ENCODE results near the gene SMARCC1. TPM values are rescaled to one million over a fixed set of nuclear protein-coding genes. Genes with fewer than 3 reads are reported as not detected.

Gene SMARCC1
- total and polyA plus RNA-seq, 2 experiments from 2014 or later: 35.5 to 38.2 TPM

DNA sequence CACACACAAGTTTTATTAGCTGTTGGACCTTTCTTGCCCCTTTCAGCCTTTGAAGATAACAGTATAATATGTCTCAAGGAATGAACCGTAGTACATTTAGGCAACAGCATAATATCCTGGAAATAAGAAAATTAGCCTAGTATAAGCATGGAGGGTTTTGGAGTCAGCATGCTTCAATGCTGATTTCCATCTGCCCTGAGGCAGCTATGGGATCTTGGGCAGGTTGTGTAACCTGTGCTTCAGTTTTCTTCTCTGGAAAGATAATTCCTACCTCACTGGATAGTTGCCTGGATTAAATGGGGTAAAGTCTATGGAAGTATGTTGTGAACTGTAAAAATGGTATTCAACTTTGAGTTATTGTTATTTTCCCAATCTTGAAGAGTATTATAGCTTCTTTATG is 22.9 kb upstream of the SMARCC1 start:
- Histone ChIP-seq H3K4me3 (no peak overlapping the region), H3K27ac (peak overlapping the region; percentile 98), H3K36me3 (replicated peaks; ENCODE audit: insufficient read depth, low read depth) (no peaks in the 10 kb centered on the region), H3K9me2 (replicated peaks; ENCODE audit: insufficient read depth) (no peaks in the 10 kb centered on the region), H3K79me2 (peaks cover 38% of the 10 kb centered on the region), H3K4me2 (peak overlapping the region; percentile 95), H4K20me1 (ENCODE audit: insufficient read depth, poor library complexity, severe bottlenecking) (no peaks in the 10 kb centered on the region), H3K27me3 (no peaks in the 10 kb centered on the region), H3K4me1 (ENCODE audit: insufficient read depth) (peaks cover 14% of the 10 kb centered on the region), H2AFZ (no peak overlapping the region), H3K9me3 (ENCODE audit: low read depth) (no peaks in the 10 kb centered on the region)
- TF ChIP-seq, protein P1, sequence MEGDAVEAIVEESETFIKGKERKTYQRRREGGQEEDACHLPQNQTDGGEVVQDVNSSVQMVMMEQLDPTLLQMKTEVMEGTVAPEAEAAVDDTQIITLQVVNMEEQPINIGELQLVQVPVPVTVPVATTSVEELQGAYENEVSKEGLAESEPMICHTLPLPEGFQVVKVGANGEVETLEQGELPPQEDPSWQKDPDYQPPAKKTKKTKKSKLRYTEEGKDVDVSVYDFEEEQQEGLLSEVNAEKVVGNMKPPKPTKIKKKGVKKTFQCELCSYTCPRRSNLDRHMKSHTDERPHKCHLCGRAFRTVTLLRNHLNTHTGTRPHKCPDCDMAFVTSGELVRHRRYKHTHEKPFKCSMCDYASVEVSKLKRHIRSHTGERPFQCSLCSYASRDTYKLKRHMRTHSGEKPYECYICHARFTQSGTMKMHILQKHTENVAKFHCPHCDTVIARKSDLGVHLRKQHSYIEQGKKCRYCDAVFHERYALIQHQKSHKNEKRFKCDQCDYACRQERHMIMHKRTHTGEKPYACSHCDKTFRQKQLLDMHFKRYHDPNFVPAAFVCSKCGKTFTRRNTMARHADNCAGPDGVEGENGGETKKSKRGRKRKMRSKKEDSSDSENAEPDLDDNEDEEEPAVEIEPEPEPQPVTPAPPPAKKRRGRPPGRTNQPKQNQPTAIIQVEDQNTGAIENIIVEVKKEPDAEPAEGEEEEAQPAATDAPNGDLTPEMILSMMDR (IDR thresholded peaks at IDR 0.05; ENCODE audit: poor library complexity): no peak
- TF ChIP-seq EZH2 (IDR thresholded peaks at IDR 0.05; ENCODE audit: borderline replicate concordance): no peak
- TF ChIP-seq EZH2phosphoT487 (IDR thresholded peaks at IDR 0.05; ENCODE audit: low read depth, severe bottlenecking, unreplicated experiment): no peak
- no peak for DNase-seq (ENCODE audit: low spot score)
- WGBS (ENCODE audit: low lambda C conversion rate, missing lambda C conversion rate): 82% methylated on average over 1 of the region's 1 CpG

DNA sequence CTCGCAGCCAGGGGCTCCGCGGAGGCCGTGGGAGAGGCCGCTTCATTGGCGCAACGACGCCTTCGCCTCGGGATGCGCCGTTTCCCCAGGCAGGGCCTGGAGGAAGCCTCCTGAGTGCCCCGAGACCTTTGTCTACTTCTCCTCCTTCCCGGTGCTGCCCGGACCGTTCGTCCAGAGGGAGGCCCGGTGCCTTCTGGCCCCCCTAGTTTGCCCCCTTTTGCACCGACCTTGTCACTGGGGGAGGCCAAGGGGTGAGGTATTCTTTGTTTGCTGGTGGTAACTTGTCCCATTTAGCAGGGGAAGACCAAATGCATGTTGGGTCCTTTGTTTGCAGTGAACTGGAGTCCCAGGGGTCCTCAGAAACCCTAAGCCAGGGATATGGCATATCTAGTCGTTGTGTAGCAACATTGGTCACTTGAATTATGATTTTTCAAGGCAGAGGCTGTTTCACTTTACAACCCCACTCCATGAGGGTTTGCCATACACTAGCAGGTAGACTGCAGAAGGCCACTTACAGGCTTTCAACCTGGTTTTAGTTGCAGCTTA is 21.9 kb upstream of the SMARCC1 start:
- TF ChIP-seq EZH2 (IDR thresholded peaks at IDR 0.05; ENCODE audit: borderline replicate concordance) (no peak), EZH2phosphoT487 (IDR thresholded peaks at IDR 0.05; ENCODE audit: low read depth, severe bottlenecking, unreplicated experiment) (no peak)
- TF ChIP-seq, protein P1 (IDR thresholded peaks at IDR 0.05; ENCODE audit: poor library complexity): no peak
- H3K27me3 ChIP-seq: no peaks in the 10 kb centered on the region
- peak overlapping the region; percentile 98 for H3K27ac ChIP-seq
- H3K9me2 ChIP-seq (replicated peaks; ENCODE audit: insufficient read depth): no peaks in the 10 kb centered on the region
- DNase-seq (ENCODE audit: low spot score): no peak
- no peaks in the 10 kb centered on the region for H3K9me3 ChIP-seq (ENCODE audit: low read depth)
- 0% methylated on average over 9 of the region's 20 CpGs for WGBS (ENCODE audit: low lambda C conversion rate, missing lambda C conversion rate)
- peaks cover 38% of the 10 kb centered on the region for H3K79me2 ChIP-seq
- H4K20me1 ChIP-seq (ENCODE audit: insufficient read depth, poor library complexity, severe bottlenecking): no peaks in the 10 kb centered on the region
- H3K4me1 ChIP-seq (ENCODE audit: insufficient read depth): peaks cover 14% of the 10 kb centered on the region
- H3K4me3 ChIP-seq: peak overlapping the region; percentile 87
- H3K4me2 ChIP-seq: peak overlapping the region; percentile 95
- peak overlapping the region; percentile 70 for H2AFZ ChIP-seq
- H3K36me3 ChIP-seq (replicated peaks; ENCODE audit: insufficient read depth, low read depth): no peaks in the 10 kb centered on the region

DNA sequence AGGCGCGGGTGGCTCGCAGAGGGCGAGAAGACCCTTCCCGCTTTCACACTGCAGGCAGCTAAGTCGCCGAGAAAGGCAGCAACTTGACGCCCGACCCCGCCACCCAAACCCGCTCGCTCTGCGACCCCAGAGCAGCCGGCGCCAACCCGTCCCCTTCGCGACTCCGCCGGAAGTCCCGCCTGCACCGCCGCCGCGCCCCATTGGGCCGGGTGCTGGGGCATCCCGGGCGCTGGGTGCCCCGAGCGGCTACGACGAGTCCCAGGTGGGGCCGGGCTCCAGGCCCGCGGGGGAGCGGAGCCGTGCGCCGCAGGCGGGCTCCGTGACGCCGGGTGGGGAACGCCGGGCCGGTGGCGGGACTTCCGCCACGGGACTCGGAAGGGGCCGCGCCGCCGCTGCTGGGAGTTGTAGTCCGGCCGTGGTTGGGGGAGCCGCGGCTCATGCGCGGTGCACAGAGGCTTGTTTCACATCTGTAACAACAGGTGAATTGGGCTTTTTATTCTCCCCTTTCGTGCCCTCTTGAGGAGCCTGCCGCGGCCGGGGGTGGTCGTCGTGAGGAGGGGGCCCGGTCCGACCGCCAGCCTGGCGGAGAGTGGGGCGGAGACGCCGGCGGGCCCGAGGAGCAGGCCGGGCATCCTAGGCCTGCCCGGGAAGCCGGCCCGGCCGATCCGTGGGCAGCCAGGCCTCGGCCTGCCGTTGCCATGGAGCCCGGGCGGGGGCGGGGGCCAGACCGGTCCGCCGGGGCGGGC is 21.2 kb upstream of the SMARCC1 start, which contains the start of gene DHX30:
TSS of gene DHX30 (plus strand) at position 405 of the 746 bp plus-strand sequence. CDS start 7,546 bp downstream, outside the sequence.
- Histone ChIP-seq H3K9me3 (ENCODE audit: low read depth) (no peaks in the 10 kb centered on the region), H3K4me1 (ENCODE audit: insufficient read depth) (peaks cover 14% of the 10 kb centered on the region), H4K20me1 (ENCODE audit: insufficient read depth, poor library complexity, severe bottlenecking) (no peaks in the 10 kb centered on the region), H3K36me3 (replicated peaks; ENCODE audit: insufficient read depth, low read depth) (no peaks in the 10 kb centered on the region), H3K79me2 (peaks cover 38% of the 10 kb centered on the region), H3K27me3 (no peaks in the 10 kb centered on the region), H3K27ac (peak within 1 kb of the TSS; percentile 98), H3K9me2 (replicated peaks; ENCODE audit: insufficient read depth) (no peaks in the 10 kb centered on the region), H3K4me3 (peak within 1 kb of the TSS; percentile 87), H3K4me2 (peak within 1 kb of the TSS; percentile 95), H2AFZ (peak within 1 kb of the TSS; percentile 70)
- TF ChIP-seq, protein P1 (IDR thresholded peaks at IDR 0.05; ENCODE audit: poor library complexity): no peak
- TF ChIP-seq EZH2 (IDR thresholded peaks at IDR 0.05; ENCODE audit: borderline replicate concordance) (no peak), EZH2phosphoT487 (IDR thresholded peaks at IDR 0.05; ENCODE audit: low read depth, severe bottlenecking, unreplicated experiment) (no peak)
- WGBS (ENCODE audit: low lambda C conversion rate, missing lambda C conversion rate): under 1% methylated on average over 82 of the region's 90 CpGs
- peak; percentile 94 for DNase-seq (ENCODE audit: low spot score)
